Measurements from ENCODE around the gene TMEM59L. TPM values are rescaled to one million over a fixed set of nuclear protein-coding genes. Genes with fewer than 3 reads are reported as not detected.

TMEM59L gene
- total and polyA plus RNA-seq, 2 of the 13 experiments (the other 11 are each of a cell fraction or from before 2014, with no cell fraction given): 0.97 to 5.5 TPM

GRCh38 chr19:18605546-18606280 is 7.0 kb upstream of the TMEM59L start (continued):
- TF ChIP-seq PREB (CRISPR knock-in tag; IDR thresholded peaks at IDR 0.05): no peak
- no peak; the same call in 1 of the 2 replicates for TF ChIP-seq SPEN (CRISPR knock-in tag; IDR thresholded peaks at IDR 0.05; ENCODE audit: low read depth)
- peak; percentile 20; the same call in 1 of the 2 replicates for TF ChIP-seq TAF1 (CRISPR knock-in tag; IDR thresholded peaks at IDR 0.05)
- no peak; the same call in 1 of the 2 replicates for TF ChIP-seq TGIF2 (CRISPR knock-in tag; IDR thresholded peaks at IDR 0.05)
- TF ChIP-seq CSRNP1 (CRISPR knock-in tag; IDR thresholded peaks at IDR 0.05): peak; percentile 30; the same call in 1 of the 2 replicates
- TF ChIP-seq CENPT (CRISPR knock-in tag; IDR thresholded peaks at IDR 0.05; ENCODE audit: low read depth): 0 out of 2 replicates have a peak, but pooled peaks have one; percentile 36
- TF ChIP-seq, protein P1, sequence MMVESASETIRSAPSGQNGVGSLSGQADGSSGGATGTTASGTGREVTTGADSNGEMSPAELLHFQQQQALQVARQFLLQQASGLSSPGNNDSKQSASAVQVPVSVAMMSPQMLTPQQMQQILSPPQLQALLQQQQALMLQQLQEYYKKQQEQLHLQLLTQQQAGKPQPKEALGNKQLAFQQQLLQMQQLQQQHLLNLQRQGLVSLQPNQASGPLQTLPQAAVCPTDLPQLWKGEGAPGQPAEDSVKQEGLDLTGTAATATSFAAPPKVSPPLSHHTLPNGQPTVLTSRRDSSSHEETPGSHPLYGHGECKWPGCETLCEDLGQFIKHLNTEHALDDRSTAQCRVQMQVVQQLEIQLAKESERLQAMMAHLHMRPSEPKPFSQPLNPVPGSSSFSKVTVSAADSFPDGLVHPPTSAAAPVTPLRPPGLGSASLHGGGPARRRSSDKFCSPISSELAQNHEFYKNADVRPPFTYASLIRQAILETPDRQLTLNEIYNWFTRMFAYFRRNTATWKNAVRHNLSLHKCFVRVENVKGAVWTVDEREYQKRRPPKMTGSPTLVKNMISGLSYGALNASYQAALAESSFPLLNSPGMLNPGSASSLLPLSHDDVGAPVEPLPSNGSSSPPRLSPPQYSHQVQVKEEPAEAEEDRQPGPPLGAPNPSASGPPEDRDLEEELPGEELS (CRISPR knock-in tag; IDR thresholded peaks at IDR 0.05): no peak
- no peak for TF ChIP-seq PAWR (CRISPR knock-in tag; IDR thresholded peaks at IDR 0.05; ENCODE audit: borderline replicate concordance)
- TF ChIP-seq ZNF326 (CRISPR knock-in tag; IDR thresholded peaks at IDR 0.05; ENCODE audit: borderline replicate concordance): no peak
- no peak for TF ChIP-seq GMEB2 (CRISPR knock-in tag; IDR thresholded peaks at IDR 0.05; ENCODE audit: low read depth)
- TF ChIP-seq MAFK (conservative IDR thresholded peaks at IDR 0.05 in 1 of 2, IDR thresholded peaks at IDR 0.05 in 1 of 2; ENCODE audit: low read length in 2 of 2): no peak
- no peak for TF ChIP-seq FOXM1 (CRISPR knock-in tag; IDR thresholded peaks at IDR 0.05)
- TF ChIP-seq ZNF263 (CRISPR knock-in tag; IDR thresholded peaks at IDR 0.05): no peak; the same call in 1 of the 2 replicates
- no peak for TF ChIP-seq RBM22 (optimal IDR thresholded peaks at IDR 0.05; ENCODE audit: low read length)
- TF ChIP-seq ZNF513 (CRISPR knock-in tag; conservative IDR thresholded peaks at IDR 0.05): no peak
- TF ChIP-seq EEA1 (CRISPR knock-in tag; IDR thresholded peaks at IDR 0.05; ENCODE audit: borderline replicate concordance): no peak
- TF ChIP-seq TRIM24 (CRISPR knock-in tag; IDR thresholded peaks at IDR 0.05): no peak
- TF ChIP-seq NCOA1 (CRISPR knock-in tag; IDR thresholded peaks at IDR 0.05): no peak
- no peak for TF ChIP-seq MXI1 (IDR thresholded peaks at IDR 0.05; ENCODE audit: borderline replicate concordance, low read depth, low read length)
- TF ChIP-seq YEATS4 (CRISPR knock-in tag; IDR thresholded peaks at IDR 0.05; ENCODE audit: borderline replicate concordance): peak; percentile 73; the same call in 1 of the 2 replicates
- TF ChIP-seq DBP (CRISPR knock-in tag; IDR thresholded peaks at IDR 0.05; ENCODE audit: not compliant biosample characterization): no peak
